GM12878 (cell line): ENCODE results near the gene AP3M1. TPM values are rescaled to one million over a fixed set of nuclear protein-coding genes. Genes with fewer than 3 reads are reported as not detected.

Source experiments
- DPF2 ChIP-seq: fragments of 450-650 bp; IDR thresholded peaks from 2 replicates; pipeline ENCODE4 v1.6.1; 2017; ENCODE audit warnings: mild to moderate bottlenecking
- EED ChIP-seq: sonication (generic); IDR thresholded peaks from 2 replicates; pipeline ENCODE4 v1.6.1; 2016; ENCODE audit warnings: antibody characterized with exemption, low read depth
- EP300 ChIP-seq, 2 experiments: fragments of 150-350 bp in 1 of 2; IDR thresholded peaks; 2 replicates each; pipeline ENCODE4 v1.6.1; 2011 to 2012; ENCODE audit warnings: low read depth in 2 of 2, low read length in 2 of 2, borderline replicate concordance in 1 of 2, improper control_type of control experiment in 1 of 2, inconsistent platforms in 1 of 2; ENCODE audit not compliant: control insufficient read depth in 1 of 2
- FOXK2 ChIP-seq: fragments of 450-650 bp; IDR thresholded peaks from 2 replicates; pipeline ENCODE4 v1.6.1; 2017; ENCODE audit warnings: mild to moderate bottlenecking, moderate library complexity
- HCFC1 ChIP-seq: fragments of 150-350 bp; IDR thresholded peaks from 2 replicates; pipeline ENCODE4 v1.6.1; 2014; ENCODE audit warnings: low read length
- HDGF ChIP-seq: fragments of 450-650 bp; IDR thresholded peaks from 2 replicates; pipeline ENCODE4 v1.6.1; 2016; ENCODE audit warnings: antibody characterized with exemption
- IKZF2 ChIP-seq, 2 experiments: fragments of 450-650 bp; IDR thresholded peaks; 2 replicates each; pipeline ENCODE4 v1.6.1; 2017; ENCODE audit warnings: mild to moderate bottlenecking in 2 of 2, moderate library complexity in 2 of 2
- JUNB ChIP-seq: IDR thresholded peaks from 2 replicates; pipeline ENCODE4 v1.6.1; 2016; ENCODE audit warnings: antibody characterized with exemption, mild to moderate bottlenecking
- MTA2 ChIP-seq: fragments of 450-650 bp; IDR thresholded peaks from 2 replicates; pipeline ENCODE4 v1.6.1; 2016; ENCODE audit warnings: low read depth, mild to moderate bottlenecking, moderate library complexity
- POLR2A ChIP-seq: IDR thresholded peaks from 2 replicates; pipeline ENCODE4 v1.6.1; 2011; ENCODE audit warnings: low read depth, mild to moderate bottlenecking, low read length
- RFX5 ChIP-seq: IDR thresholded peaks from 2 replicates; pipeline ENCODE4 v1.6.1; 2011; ENCODE audit warnings: low read depth, low read length, improper control_type of control experiment
- SRF ChIP-seq, 2 experiments: IDR thresholded peaks; 2 replicates each; pipeline ENCODE4 v1.6.1; 2011; ENCODE audit warnings: low read depth in 2 of 2, low read length in 2 of 2, mild to moderate bottlenecking in 1 of 2, moderate library complexity in 1 of 2
- STAT3 ChIP-seq: IDR thresholded peaks from 2 replicates; pipeline ENCODE4 v1.6.1; 2011; ENCODE audit warnings: low read depth, low read length, improper control_type of control experiment
- polyA plus RNA-seq, 11 experiments: library from polyadenylated mRNA; depleted of rRNA in 4 of 11; unstranded in 6 of 11; stranded (reverse) in 5 of 11; fragments of >200 nt; fragmentation: Nextera tagmentation in 4 of 11; fragmentation: Illumina TruSeq in 1 of 11; extraction: Ambion mirVana in 4 of 11; extraction: Trizol in 1 of 11; gene quantifications; 1 replicate in 1 of 11; 2 replicates in 10 of 11; pipeline versions ENCODE4 v1.2.1 to v1.2.3, GENCODE V29; 2011 to 2016; ENCODE audit warnings: inconsistent platforms in 2 of 11, missing spikeins in 2 of 11, low read depth in 1 of 11
- total RNA-seq, 4 experiments: library from RNA; depleted of rRNA in 3 of 4; stranded (reverse); fragments of >200 nt in 3 of 4; fragmentation: Illumina TruSeq in 1 of 4; extraction: Trizol in 1 of 4; gene quantifications; 2 replicates each; pipeline versions ENCODE4 v1.2.1 to v1.2.3, GENCODE V29; 2013 to 2021
- TF ChIP-seq, protein P1 (sequence below): IDR thresholded peaks from 2 replicates; pipeline ENCODE4 v1.6.1; 2012; ENCODE audit warnings: low read length, inconsistent platforms
- TF ChIP-seq, protein P2 (sequence below): fragments of 450-650 bp; IDR thresholded peaks from 2 replicates; pipeline ENCODE4 v1.6.1; 2017; ENCODE audit warnings: borderline replicate concordance
- TF ChIP-seq, protein P3 (sequence below): fragments of 450-650 bp; IDR thresholded peaks from 2 replicates; pipeline ENCODE4 v1.6.1; 2016; ENCODE audit warnings: mild to moderate bottlenecking, moderate library complexity, borderline replicate concordance
- TF ChIP-seq, protein P4 (sequence below): IDR thresholded peaks from 2 replicates; pipeline ENCODE4 v1.6.1; 2011; ENCODE audit warnings: borderline replicate concordance, low read depth, mild to moderate bottlenecking, moderate library complexity, low read length; ENCODE audit not compliant: insufficient read depth, poor library complexity, severe bottlenecking
- TF ChIP-seq, protein P5 (sequence below): fragments of 450-650 bp; IDR thresholded peaks from 2 replicates; pipeline ENCODE4 v1.6.1; 2017; ENCODE audit warnings: low read depth, mild to moderate bottlenecking, moderate library complexity

Gene AP3M1
- total and polyA plus RNA-seq, 10 of the 15 experiments (the other 5 are each of a cell fraction or from before 2014, with no cell fraction given) = 22.1 to 83.4 (median 47.7) TPM

DNA sequence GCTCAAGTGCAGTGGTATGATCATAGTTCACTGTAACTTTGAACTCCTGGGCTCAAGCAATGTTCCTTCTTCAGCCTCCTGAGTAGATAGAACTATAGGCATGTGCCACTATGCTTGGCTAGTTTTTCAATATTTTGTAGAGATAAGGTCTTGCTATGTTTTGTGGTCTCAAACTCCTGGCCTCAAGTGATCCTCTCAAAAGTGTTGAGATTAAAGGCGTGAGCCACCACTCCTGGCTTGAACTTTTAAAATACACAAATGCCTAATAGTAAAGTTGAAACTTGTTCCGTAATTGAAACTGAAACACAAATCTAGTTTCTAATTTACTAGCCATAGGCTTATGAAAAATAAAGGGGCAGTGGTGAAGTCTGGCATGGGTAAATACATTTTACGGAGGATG, 65.7 kb downstream of the AP3M1 start (continued):
- TF ChIP-seq IKZF2 (IDR thresholded peaks at IDR 0.05) (peak; percentile 54 to 75; a peak in 3 of 4 replicates), FOXK2 (no peak), EED (peak; percentile 38; the same call in 1 of the 2 replicates), STAT3 (0 out of 2 replicates have a peak, but pooled peaks have one; percentile 35), EP300 (IDR thresholded peaks at IDR 0.05; ENCODE audit: borderline replicate concordance in 1 of 2, control insufficient read depth in 1 of 2, low read depth in 2 of 2, low read length in 2 of 2) (peak in 1 of 2 experiments; percentile 69; a peak in 1 of 4 replicates), RFX5 (no peak), HDGF (no peak), MTA2 (peak; percentile 66), HCFC1 (no peak), JUNB (peak; percentile 92), DPF2 (peak; percentile 80), SRF (IDR thresholded peaks at IDR 0.05; ENCODE audit: low read depth in 2 of 2, low read length in 2 of 2) (no peak), POLR2A (no peak)
- TF ChIP-seq, protein P1, sequence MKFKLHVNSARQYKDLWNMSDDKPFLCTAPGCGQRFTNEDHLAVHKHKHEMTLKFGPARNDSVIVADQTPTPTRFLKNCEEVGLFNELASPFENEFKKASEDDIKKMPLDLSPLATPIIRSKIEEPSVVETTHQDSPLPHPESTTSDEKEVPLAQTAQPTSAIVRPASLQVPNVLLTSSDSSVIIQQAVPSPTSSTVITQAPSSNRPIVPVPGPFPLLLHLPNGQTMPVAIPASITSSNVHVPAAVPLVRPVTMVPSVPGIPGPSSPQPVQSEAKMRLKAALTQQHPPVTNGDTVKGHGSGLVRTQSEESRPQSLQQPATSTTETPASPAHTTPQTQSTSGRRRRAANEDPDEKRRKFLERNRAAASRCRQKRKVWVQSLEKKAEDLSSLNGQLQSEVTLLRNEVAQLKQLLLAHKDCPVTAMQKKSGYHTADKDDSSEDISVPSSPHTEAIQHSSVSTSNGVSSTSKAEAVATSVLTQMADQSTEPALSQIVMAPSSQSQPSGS = peak; percentile 69; the same call in 1 of the 2 replicates
- TF ChIP-seq, protein P2, sequence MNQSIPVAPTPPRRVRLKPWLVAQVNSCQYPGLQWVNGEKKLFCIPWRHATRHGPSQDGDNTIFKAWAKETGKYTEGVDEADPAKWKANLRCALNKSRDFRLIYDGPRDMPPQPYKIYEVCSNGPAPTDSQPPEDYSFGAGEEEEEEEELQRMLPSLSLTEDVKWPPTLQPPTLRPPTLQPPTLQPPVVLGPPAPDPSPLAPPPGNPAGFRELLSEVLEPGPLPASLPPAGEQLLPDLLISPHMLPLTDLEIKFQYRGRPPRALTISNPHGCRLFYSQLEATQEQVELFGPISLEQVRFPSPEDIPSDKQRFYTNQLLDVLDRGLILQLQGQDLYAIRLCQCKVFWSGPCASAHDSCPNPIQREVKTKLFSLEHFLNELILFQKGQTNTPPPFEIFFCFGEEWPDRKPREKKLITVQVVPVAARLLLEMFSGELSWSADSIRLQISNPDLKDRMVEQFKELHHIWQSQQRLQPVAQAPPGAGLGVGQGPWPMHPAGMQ = no peak
- TF ChIP-seq, protein P3, sequence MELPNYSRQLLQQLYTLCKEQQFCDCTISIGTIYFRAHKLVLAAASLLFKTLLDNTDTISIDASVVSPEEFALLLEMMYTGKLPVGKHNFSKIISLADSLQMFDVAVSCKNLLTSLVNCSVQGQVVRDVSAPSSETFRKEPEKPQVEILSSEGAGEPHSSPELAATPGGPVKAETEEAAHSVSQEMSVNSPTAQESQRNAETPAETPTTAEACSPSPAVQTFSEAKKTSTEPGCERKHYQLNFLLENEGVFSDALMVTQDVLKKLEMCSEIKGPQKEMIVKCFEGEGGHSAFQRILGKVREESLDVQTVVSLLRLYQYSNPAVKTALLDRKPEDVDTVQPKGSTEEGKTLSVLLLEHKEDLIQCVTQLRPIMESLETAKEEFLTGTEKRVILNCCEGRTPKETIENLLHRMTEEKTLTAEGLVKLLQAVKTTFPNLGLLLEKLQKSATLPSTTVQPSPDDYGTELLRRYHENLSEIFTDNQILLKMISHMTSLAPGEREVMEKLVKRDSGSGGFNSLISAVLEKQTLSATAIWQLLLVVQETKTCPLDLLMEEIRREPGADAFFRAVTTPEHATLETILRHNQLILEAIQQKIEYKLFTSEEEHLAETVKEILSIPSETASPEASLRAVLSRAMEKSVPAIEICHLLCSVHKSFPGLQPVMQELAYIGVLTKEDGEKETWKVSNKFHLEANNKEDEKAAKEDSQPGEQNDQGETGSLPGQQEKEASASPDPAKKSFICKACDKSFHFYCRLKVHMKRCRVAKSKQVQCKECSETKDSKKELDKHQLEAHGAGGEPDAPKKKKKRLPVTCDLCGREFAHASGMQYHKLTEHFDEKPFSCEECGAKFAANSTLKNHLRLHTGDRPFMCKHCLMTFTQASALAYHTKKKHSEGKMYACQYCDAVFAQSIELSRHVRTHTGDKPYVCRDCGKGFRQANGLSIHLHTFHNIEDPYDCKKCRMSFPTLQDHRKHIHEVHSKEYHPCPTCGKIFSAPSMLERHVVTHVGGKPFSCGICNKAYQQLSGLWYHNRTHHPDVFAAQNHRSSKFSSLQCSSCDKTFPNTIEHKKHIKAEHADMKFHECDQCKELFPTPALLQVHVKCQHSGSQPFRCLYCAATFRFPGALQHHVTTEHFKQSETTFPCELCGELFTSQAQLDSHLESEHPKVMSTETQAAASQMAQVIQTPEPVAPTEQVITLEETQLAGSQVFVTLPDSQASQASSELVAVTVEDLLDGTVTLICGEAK = no peak
- TF ChIP-seq, protein P4, sequence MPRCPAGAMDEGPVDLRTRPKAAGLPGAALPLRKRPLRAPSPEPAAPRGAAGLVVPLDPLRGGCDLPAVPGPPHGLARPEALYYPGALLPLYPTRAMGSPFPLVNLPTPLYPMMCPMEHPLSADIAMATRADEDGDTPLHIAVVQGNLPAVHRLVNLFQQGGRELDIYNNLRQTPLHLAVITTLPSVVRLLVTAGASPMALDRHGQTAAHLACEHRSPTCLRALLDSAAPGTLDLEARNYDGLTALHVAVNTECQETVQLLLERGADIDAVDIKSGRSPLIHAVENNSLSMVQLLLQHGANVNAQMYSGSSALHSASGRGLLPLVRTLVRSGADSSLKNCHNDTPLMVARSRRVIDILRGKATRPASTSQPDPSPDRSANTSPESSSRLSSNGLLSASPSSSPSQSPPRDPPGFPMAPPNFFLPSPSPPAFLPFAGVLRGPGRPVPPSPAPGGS = no peak
- TF ChIP-seq, protein P5, sequence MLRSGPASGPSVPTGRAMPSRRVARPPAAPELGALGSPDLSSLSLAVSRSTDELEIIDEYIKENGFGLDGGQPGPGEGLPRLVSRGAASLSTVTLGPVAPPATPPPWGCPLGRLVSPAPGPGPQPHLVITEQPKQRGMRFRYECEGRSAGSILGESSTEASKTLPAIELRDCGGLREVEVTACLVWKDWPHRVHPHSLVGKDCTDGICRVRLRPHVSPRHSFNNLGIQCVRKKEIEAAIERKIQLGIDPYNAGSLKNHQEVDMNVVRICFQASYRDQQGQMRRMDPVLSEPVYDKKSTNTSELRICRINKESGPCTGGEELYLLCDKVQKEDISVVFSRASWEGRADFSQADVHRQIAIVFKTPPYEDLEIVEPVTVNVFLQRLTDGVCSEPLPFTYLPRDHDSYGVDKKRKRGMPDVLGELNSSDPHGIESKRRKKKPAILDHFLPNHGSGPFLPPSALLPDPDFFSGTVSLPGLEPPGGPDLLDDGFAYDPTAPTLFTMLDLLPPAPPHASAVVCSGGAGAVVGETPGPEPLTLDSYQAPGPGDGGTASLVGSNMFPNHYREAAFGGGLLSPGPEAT = peak; percentile 49; the same call in 1 of the 2 replicates
- TF ChIP-seq, all 136 proteins: peak for 29
